GM18499 (cell line): ENCODE measurements around the gene UHRF2.
"Not testable (repeated sequence)": the region's sequence is repeated elsewhere in the genome, so short reads cannot be mapped to it uniquely, and the experiment has no call there.

Experiments
- ATAC-seq: cut with Tn5 transposase; IDR thresholded peaks from one replicate; pipeline ENCODE4 v1.9.1; 2021; ENCODE audit warnings: moderate number of reproducible peaks; ENCODE audit not compliant: insufficient read depth, unreplicated experiment

Gene UHRF2, protein sequence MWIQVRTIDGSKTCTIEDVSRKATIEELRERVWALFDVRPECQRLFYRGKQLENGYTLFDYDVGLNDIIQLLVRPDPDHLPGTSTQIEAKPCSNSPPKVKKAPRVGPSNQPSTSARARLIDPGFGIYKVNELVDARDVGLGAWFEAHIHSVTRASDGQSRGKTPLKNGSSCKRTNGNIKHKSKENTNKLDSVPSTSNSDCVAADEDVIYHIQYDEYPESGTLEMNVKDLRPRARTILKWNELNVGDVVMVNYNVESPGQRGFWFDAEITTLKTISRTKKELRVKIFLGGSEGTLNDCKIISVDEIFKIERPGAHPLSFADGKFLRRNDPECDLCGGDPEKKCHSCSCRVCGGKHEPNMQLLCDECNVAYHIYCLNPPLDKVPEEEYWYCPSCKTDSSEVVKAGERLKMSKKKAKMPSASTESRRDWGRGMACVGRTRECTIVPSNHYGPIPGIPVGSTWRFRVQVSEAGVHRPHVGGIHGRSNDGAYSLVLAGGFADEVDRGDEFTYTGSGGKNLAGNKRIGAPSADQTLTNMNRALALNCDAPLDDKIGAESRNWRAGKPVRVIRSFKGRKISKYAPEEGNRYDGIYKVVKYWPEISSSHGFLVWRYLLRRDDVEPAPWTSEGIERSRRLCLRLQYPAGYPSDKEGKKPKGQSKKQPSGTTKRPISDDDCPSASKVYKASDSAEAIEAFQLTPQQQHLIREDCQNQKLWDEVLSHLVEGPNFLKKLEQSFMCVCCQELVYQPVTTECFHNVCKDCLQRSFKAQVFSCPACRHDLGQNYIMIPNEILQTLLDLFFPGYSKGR

DNA sequence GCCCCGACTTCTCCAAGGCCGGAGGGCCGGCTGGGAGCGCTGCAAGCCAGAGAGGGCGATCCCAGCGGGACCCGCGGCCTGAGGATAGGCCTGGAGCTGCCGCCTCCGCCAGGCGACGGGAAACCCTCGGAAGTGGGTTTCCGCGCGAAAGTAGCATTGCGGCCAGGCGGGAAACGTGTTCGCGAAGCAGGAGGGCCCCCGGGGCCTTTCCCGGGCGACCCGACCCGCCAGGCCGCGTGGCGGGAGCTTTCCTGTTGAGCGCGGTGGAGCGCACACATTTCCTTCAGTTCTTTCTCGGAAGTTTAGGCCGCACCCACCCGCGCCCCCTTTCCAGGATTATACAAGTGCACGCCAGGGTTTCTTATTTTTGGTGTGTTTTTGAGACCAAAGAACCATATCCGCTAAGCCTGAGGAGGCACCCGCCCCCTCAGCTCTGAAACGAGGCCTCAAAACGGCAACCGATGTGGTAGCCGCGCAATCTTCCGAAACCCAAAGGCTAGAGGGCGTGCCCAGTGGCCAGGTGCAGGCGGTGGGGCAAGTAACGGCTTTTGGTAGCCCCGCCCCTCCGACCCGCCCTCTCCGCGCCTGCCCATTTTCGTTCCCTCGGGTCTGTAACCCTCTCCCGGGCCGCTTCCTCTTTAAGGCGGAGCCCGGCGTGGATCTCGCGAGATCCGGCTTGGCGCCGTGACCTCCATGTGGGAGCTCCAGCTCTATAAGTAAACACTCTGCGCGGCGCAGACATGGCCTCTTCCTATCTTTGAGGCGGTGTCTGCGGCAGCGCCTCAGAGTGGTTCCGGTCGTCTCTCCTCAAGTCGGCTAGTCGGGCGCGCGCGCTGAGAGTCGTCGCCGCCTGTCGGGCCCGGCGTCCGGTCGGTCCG is at the start of gene UHRF2:
Gene UHRF2, plus strand, starts transcription at position 713 of the 878 bp plus-strand sequence. CDS start 292 bp downstream, outside the sequence.
- peak; percentile 64 for ATAC-seq

DNA sequence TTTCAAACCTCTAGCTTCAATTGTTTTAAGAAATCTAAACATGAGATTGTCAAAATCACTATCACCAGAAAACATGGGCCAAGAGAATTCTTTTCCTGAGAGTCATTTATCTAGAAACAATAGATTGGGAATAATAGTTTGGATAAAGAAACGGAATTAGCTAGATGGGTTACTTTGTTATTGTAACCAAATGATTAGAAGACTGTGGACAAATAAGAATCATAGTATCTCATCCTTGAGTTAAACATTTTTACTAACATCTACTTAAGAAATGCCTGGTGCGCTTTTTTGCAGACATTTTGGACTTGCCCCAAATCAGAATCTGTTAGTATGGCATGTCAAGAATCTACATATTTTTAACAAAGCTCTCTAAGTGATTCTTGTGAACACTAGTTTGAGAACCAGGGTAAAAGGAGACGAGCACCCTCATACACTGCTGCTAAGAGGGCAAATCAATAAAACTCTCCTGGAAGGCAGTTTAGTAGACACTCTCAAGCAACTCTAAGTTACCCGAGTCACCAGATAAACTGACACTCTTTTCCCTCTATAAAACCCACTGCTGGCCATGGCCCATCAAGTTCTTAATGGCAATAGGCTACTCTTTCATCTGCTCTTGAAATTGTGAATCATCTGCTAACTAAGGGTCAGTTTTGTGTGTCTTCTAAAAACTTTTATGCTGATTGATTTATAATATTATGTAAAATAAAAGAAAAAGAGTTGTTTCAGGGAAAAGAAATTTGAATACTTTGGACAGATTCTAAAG is 45.7 kb upstream of the UHRF2 start:
- no peak for ATAC-seq

DNA sequence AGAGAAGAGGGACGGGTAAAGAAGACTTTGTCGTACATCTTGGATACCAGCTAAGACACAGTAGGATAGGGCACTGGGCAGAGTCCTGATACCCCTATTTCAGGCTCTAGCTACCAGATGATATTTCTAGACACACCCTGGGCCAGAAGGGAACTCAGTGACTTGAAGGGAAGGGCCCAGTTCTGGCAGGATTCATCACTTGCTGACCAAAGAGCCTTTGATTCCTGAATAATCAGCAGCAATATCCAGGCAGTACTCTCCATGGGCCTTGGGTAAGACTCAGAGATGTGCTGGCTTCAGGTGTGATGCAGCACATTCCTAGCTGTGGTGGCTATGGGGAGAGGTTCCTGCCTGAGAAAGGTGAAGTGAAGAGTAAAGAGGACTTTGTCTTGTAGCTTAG is 44.2 kb upstream of the UHRF2 start:
- no peak for ATAC-seq

DNA sequence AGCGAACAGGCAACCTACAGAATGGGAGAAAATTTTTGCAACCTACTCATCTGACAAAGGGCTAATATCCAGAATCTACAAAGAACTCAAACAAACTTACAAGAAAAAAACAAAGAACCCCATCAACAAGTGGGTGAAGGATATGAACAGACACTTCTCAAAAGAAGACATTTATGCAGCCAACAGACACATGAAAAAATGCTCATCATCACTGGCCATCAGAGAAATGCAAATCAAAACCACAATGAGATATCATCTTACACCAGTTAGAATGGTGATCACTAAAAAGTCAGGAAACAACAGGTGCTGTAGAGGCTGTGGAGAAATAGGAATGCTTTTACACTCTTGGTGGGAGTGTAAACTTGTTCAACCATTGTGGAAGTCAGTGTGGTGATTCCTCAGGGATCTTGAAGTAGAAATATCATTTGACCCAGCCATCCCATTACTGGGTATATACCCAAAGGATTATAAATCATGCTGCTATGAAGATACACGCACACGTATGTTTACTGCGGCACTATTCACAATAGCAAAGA is 31.5 kb upstream of the UHRF2 start:
- ATAC-seq = not testable (repeated sequence)

DNA sequence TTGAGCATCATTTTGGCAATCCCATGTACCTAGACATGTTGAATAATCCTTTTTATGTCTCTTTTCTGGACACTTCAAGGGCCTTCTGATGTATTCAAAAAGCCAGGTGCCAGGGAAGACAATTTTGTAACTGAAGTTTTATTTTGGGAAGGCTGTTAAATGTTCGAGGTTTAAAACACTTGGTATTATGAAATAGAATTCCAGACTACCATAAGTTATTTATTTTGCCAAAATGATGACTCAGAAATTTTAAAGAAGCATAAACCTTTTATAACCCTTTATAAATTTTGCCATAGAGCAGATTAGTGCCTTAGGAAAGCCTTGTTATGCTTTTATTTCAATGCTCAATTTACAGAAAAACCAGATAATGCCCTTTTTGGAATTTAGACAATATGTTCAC is 30.3 kb upstream of the UHRF2 start:
- no peak for ATAC-seq

DNA sequence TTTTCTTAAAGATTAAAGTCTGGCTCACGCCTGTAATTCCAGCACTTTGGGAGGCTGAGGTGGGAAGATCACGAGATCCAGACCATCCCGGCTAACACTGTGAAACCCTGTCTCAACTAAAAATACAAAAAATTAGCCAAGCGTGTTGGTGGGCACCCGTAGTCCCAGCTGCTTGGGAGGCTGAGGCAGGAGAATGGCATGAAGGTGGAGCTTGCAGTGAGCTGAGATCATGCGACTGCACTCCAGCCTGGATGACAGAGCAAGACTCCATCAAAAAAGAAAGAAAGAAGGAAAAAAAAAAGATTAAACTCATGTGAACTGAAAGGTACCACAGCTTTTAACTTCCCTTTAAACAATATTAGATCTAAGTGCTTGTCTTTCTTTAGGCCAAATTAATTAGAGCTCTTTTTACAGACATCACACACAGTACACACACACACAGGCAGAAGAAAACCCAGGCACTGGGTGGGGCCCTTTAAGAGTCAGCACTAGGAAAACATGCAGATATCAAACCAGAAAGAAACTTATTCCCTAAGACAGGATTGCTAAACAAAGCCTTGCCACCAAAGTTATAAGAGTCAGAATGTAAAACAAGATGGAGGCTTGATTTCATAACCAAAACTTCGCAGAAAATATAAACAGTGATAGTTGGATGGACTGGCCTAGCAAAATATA is 29.3 kb upstream of the UHRF2 start:
- no peak for ATAC-seq

DNA sequence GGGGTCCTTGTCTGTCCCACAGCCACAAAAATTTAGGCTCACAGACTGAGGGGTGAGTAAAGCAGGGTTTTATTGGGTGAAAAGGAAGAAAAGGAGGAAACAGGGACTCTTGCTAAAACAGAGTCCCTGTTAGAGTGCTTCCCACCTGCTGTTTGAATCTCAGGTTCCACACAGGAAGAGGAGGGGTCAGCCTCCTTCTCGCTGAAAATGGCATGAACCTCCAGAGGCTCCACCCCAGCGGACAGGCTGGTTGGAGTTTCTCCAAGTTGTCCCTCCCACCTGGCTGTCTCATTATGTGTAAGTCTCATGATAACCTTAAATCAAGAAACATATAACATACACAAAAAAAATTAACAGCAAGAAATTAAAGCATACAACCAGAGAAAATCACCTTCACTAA is 28.3 kb upstream of the UHRF2 start:
- ATAC-seq = no peak

DNA sequence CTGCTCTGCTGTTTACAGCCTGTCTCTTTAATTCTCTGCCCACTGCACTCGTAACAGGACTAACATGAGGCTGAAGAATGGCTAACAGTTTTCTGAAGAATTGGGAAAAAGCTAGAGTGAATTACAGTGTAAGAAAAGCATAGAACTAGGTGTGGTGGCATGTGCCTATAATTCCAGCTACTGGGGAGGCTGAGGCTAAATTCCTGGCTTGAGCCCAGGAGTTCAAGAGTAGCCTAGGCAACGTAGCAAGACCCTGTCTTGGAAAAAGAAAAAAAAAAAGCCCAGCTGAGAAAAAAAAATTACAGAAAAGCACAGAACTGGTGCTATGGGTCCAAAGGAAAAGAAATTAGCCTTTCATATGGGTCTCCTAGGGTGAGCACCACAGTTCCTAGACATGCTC is 13.9 kb upstream of the UHRF2 start:
- no peak for ATAC-seq

DNA sequence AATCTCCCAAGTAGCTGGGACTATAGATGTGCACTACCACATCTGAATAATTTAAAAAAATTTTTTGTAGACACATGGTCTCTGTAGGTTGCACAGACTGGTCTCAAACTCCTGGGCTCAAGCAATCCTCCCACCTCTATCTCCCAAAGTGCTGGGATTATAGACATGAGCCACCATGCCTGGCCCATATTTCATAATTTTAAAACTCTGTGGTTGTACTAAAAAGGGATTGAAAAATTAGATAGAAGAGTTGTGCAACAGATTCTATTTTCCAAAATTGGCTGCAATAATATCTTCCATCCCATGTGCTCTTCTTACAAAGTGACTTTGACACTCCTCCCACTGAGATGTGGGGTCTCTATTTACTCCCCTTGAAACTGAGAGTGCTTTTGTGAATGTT is 7.6 kb upstream of the UHRF2 start:
- no peak for ATAC-seq

DNA sequence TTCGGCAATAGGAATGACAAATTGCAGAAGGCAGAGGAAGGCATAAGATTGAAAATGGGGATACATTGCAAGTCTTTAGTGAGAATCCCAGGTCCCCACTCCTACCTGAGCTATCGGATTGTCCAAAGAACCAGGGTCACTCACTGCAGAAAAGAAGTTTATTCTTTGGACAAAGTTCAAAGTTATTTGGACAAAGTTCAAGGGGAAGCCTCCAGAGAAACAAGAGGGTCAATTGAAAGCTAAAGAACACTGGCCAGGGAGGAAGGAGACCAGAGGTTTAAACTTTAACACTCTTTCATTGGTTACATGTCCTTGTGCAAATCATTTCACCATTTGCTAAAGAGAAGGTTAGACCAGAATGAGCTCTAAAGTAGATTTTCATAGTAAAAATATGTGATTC is 5.2 kb upstream of the UHRF2 start:
- no peak for ATAC-seq

DNA sequence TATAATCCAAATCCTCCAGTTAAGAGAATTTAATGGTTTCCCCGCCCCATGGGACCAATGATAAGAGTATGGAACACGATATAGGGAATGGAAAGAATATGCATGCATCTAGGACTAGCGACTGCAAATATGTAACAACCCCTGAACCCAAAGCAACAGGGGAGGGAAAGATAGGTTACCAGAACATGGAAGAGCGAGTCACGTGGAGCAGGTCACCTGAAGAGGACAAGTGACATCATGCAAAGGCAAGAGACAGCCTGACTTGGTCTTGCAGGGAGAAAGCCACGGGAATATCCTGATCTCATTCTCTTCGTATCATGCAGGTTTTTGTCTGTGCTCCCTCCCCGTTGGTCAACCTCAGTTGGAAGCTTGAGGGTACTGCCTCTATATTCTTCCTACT is 4.7 kb upstream of the UHRF2 start:
- no peak for ATAC-seq

DNA sequence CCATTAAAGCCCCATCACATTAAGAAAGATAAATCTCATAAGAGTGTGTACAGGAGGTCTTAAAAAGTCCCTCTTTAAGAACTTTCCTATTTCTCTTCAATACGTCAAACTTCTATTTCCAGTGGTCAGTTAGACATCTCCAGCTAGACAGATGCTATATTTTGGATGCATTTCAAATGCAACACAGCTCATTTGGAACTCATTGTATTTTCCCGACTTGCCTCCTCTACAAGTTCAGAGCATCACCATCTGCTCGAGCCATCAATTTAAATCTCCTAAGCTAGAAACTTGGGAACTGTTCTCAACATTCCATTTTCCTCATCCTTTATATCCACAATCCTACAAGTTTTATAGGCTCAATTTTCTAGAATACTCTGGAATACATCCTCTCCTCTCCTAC is 3.2 kb upstream of the UHRF2 start:
- ATAC-seq = no peak

DNA sequence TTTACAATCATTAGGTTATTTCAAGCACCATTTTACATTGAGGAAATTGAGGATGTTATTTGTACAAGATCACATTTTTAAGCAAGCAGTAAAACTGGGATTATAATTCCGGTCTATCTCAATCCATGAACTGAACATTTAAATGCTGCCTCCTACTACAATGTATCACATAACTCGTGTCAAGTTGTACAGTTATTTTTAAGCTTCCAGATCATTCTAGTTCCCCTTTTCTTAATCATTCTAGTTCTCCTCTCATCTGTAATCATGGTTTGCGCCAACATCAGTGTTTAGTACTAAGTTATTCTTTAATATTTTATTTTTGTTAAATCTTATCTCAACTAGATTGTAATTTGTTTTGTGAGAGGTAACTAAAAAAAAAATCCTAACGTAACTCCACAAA is 2.4 kb upstream of the UHRF2 start:
- ATAC-seq = no peak

DNA sequence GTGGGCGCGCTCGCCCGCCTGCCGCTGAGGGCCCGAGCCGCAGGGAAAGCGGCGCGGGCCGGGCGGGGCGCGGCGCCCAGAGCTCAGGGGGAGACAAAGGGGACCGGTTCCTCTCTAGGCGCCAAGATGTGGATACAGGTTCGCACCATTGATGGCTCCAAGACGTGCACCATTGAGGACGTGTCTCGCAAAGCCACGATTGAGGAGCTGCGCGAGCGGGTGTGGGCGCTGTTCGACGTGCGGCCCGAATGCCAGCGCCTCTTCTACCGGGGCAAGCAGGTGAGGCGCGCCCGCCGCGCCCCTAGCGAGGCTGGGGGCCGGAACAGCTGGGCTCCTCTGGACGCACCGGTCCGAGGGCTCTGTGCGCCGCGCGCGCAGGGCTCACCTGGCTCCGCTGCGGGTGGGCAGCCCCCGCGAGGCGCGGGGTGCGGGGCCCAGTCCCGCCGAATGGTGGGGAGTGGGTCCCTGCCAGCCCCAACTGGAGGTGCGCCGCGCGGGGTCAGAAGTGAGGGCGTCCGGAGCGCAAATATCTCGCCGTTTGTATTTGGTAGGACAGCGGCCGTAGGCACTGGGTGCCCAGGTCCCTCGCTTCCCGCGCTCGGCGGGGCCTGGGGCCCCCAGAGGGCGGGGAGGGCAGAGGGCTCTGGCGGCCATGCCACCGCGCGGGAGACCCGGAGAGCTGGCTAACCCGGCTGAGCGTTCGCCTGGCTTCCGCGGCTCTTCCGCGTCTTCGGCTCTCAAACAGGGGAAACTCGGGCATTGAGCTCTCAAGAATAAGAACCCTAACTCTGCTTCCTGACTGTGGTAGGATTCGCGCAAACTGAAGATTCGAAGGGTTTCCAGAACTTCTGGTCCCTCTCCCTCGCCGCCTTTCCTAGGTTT is 607 bp downstream of the UHRF2 start:
- no peak for ATAC-seq

DNA sequence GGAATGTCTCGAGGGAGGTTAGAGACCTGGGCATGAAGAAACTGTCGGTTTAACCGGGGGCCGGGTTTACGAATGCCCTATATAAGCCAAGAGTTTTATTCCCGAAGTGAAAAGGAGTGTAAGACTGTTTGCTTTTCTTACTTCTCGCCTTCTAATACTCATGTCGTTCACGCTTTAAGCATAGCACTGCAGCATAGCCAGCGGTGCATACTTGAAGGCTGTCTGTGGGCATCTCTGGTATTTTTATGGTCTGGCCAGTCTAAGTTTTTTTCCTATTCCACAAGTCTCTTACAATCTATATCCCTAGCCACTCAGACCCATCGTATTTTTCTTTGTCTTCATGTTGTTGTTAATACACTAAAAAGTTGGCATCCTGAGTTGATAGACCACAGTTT is 1.2 kb downstream of the UHRF2 start:
- no peak for ATAC-seq

DNA sequence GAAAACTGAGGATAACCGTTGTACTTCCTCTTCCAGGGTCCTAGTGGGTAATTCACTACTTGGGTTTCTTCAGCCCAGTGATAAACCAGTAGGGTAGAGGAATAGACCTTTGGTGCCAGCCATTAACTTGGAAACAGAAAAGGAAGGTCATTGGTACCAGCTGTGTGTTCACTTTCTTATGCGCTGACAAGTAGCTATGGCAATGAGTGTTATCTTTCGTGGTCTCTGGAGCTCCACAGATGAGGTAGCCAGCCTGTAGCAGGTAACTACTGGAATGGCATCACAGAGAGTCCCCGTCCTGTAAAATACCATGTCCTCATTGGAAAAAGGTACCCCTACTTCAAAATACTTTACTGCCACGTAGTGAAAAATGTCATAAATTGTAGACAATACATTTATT is 2.3 kb downstream of the UHRF2 start:
- ATAC-seq = no peak

DNA sequence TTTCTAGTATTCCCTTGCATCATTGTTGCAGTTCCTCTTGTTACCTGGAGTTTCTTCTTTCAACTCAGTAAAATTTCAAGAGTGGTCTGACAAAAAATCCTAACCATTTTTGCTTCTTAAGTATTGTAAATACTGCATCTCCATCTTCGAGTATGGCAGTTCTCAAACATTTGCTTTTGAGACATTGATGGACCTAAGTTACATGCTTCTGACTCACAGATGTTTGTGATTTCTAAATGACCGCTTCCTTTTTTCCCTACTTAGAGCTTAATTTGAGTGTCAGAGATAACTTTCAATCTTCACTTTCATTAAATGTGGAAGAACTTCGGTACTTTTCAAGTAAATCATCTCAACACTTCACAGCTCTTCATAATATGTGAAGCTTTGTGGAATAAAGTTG is 4.2 kb downstream of the UHRF2 start:
- ATAC-seq = no peak

DNA sequence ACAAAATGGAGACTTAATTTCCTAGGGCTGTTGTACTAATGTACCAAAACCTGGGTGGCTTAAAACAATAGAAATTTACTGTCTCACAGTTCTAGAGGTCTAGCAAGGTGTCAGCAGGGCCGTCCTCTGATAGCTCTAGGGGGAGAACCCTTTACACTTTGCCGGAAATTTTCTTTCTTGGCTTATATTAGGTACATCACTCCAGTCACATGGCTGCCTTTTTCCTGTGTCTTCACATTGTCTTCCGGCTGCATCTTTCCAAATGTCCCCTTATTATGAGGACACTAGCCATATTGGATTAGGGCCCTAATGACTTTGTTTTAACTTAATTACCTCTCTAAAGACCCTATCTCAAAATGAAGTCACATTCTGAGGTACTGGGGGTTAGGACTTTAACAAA is 5.8 kb downstream of the UHRF2 start:
- no peak for ATAC-seq
